Transverse colon (tissue), 4 donors: Measurements from ENCODE around the gene PFKFB3. TPM values are rescaled to one million over a fixed set of nuclear protein-coding genes. Genes with fewer than 3 reads are reported as not detected.

Source experiments
- DNase-seq: peaks from one replicate; pipeline ENCODE4 v3.0.0-alpha.2; 2019
- H3K27ac ChIP-seq, 4 donors: fragments of 200-600 bp; sonication (generic); 2 replicates each; pipeline ENCODE4 v1.5.1; 2016 to 2018; ENCODE audit warnings: inconsistent platforms in 4 of 4
- H3K27me3 ChIP-seq: fragments of 200-600 bp; sonication (generic); 2 replicates; pipeline ENCODE4 v1.5.1; 2017; ENCODE audit warnings: inconsistent platforms
- H3K36me3 ChIP-seq, 4 donors: fragments of 200-600 bp; sonication (generic); 2 replicates each; pipeline ENCODE4 v1.5.1; 2017 to 2019; ENCODE audit warnings: inconsistent platforms in 4 of 4
- H3K4me1 ChIP-seq, 4 donors: fragments of 200-600 bp; sonication (generic); 2 replicates each; pipeline ENCODE4 v1.5.1; 2017 to 2020; ENCODE audit warnings: inconsistent platforms in 4 of 4
- H3K4me3 ChIP-seq, 4 donors: fragments of 200-600 bp; sonication (generic); 1 replicate in 1 of 4; 2 replicates in 3 of 4; pipeline versions ENCODE4 v1.5.1 to v1.6.1; 2017 to 2019; ENCODE audit warnings: inconsistent platforms in 4 of 4
- H3K9me3 ChIP-seq, 2 donors: fragments of 200-600 bp; sonication (generic); 2 replicates each; pipeline ENCODE4 v1.5.1; 2017 to 2019; ENCODE audit warnings: inconsistent platforms in 2 of 2
- CTCF ChIP-seq, 5 experiments: fragments of 200-600 bp in 3 of 5; fragments of 450-650 bp in 2 of 5; sonication (generic) in 3 of 5; IDR thresholded peaks; 1 replicate in 2 of 5; 2 replicates in 3 of 5; pipeline ENCODE4 v1.5.1; 2016 to 2017; ENCODE audit warnings: antibody characterized with exemption in 5 of 5, inconsistent platforms in 3 of 5, mild to moderate bottlenecking in 2 of 5, moderate library complexity in 1 of 5
- EP300 ChIP-seq: sonication (generic); formaldehyde crosslinking; IDR thresholded peaks from one replicate; pipeline ENCODE4 v1.6.1; 2017; ENCODE audit warnings: antibody characterized with exemption, low read depth
- POLR2A ChIP-seq: fragments of 450-650 bp; IDR thresholded peaks from one replicate; pipeline ENCODE4 v1.6.1; 2016; ENCODE audit warnings: antibody characterized with exemption, mild to moderate bottlenecking, moderate library complexity
- POLR2AphosphoS5 ChIP-seq, 3 donors: sonication (generic); formaldehyde crosslinking; IDR thresholded peaks; one replicate each; pipeline ENCODE4 v1.6.1; 2016; ENCODE audit warnings: antibody characterized with exemption in 3 of 3
- WGBS, 2 donors: methylation state at CpG; one replicate each; pipeline ENCODE4 v1.1.5; 2018; ENCODE audit warnings: low coverage in 1 of 2; 5-methylcytosine and 5-hydroxymethylcytosine counted together
- in situ Hi-C, 4 donors: fragments of 200-750 bp; cut with MboI; loops; one replicate each; pipeline versions ENCODE4 v1.15.0 to v1.15.1; 2017; ENCODE audit warnings: low sequenced_read_pairs in 3 of 4, low pct_ligation_motif_present in 1 of 4, low pct_unique_long_range_greater_than_20kb in 1 of 4
- intact Hi-C: fragments of 100-400 bp; cut with DNase I; formaldehyde crosslinking; loops from one replicate; pipeline ENCODE4 v1.15.1; 2023; ENCODE audit warnings: low total_unique reads
- total RNA-seq, 4 donors: library from RNA; depleted of rRNA; stranded (reverse); fragments of >200 nt; gene quantifications; one replicate each; pipeline ENCODE4 v1.1.0, GENCODE V29; 2016

Gene PFKFB3
- total RNA-seq, 4 donors from 2014 or later, result 16.9 to 29.9 (median 20.2) TPM

GRCh38 chr10:6228010-6228511 lies 25.3 kb downstream of the PFKFB3 start:
- no peaks in the 10 kb centered on the region for H3K4me1 ChIP-seq
- in situ Hi-C loops, result loop anchor here in 2 of 4 donors (10.0 to 25.0 kb wide), 2 partner anchors 159 to 167 kb away; no protein-coding TSS in a partner anchor
- no peak for TF ChIP-seq POLR2A
- no peak for TF ChIP-seq EP300
- no peak for TF ChIP-seq POLR2AphosphoS5 (IDR thresholded peaks at IDR 0.05)
- no peak for TF ChIP-seq CTCF (IDR thresholded peaks at IDR 0.05)
- H3K9me3 ChIP-seq, result no peaks in the 10 kb centered on the region
- 80 to 91% methylated on average over 2 to 19 of the region's 20 CpGs for WGBS, 2 donors
- no peak overlapping the region for H3K27ac ChIP-seq
- H3K27me3 ChIP-seq, result no peaks in the 10 kb centered on the region
- DNase-seq, result no peak
- no peak overlapping the region for H3K4me3 ChIP-seq
- intact Hi-C loops, result no loop called here
- H3K36me3 ChIP-seq, result peaks cover 0 to 60% (median 18%) of the 10 kb centered on the region in 4 donors

- no peak for DNase-seq
- in situ Hi-C loops (loop anchor here in 2 of 4 donors (10.0 to 25.0 kb wide), 2 partner anchors 159 to 166 kb away; no protein-coding TSS in a partner anchor), intact Hi-C loops (no loop called here)
- Histone ChIP-seq H3K9me3 (no peaks in the 10 kb centered on the region), H3K4me1 (no peaks in the 10 kb centered on the region), H3K4me3 (no peak overlapping the region), H3K36me3 (peaks cover 0 to 59% (median 19%) of the 10 kb centered on the region in 4 donors), H3K27me3 (no peaks in the 10 kb centered on the region), H3K27ac (no peak overlapping the region)
- no peak for TF ChIP-seq POLR2AphosphoS5 (IDR thresholded peaks at IDR 0.05)
- no peak for TF ChIP-seq CTCF (IDR thresholded peaks at IDR 0.05)
- no peak for TF ChIP-seq EP300
- no peak for TF ChIP-seq POLR2A
- WGBS, 2 donors, result 73% methylated on average over 5 of the region's 5 CpGs; no CpG with 5 or more reads in 1 of the 2 donors
Observed at GRCh38 chr10:6228647-6229046, 25.9 kb downstream of the PFKFB3 start.

- peaks cover 0 to 59% (median 19%) of the 10 kb centered on the region in 4 donors for H3K36me3 ChIP-seq
- WGBS, 2 donors, result 92% methylated on average over 15 of the region's 15 CpGs; no CpG with 5 or more reads in 1 of the 2 donors
- H3K4me1 ChIP-seq, result no peaks in the 10 kb centered on the region
- H3K27me3 ChIP-seq, result no peaks in the 10 kb centered on the region
- TF ChIP-seq POLR2A (no peak), EP300 (no peak), CTCF (IDR thresholded peaks at IDR 0.05) (no peak), POLR2AphosphoS5 (IDR thresholded peaks at IDR 0.05) (no peak)
- no peaks in the 10 kb centered on the region for H3K9me3 ChIP-seq
- H3K4me3 ChIP-seq, result no peak overlapping the region
- in situ Hi-C loops, result loop anchor here in 2 of 4 donors (10.0 to 25.0 kb wide), 2 partner anchors 158 to 166 kb away; no protein-coding TSS in a partner anchor
- H3K27ac ChIP-seq, result no peak overlapping the region
- intact Hi-C loops, result no loop called here
- no peak for DNase-seq
Observed at GRCh38 chr10:6229290-6229689, 26.6 kb downstream of the PFKFB3 start.

- TF ChIP-seq POLR2A, result no peak
- TF ChIP-seq CTCF (IDR thresholded peaks at IDR 0.05), result no peak
- no peak for TF ChIP-seq POLR2AphosphoS5 (IDR thresholded peaks at IDR 0.05)
- TF ChIP-seq EP300, result no peak
- H3K27ac ChIP-seq, result no peak overlapping the region
- DNase-seq, result no peak
- H3K27me3 ChIP-seq, result no peaks in the 10 kb centered on the region
- intact Hi-C loops, result no loop called here
- no peaks in the 10 kb centered on the region for H3K4me1 ChIP-seq
- no peaks in the 10 kb centered on the region for H3K9me3 ChIP-seq
- in situ Hi-C loops, result loop anchor here in 2 of 4 donors (10.0 to 25.0 kb wide), 2 partner anchors 158 to 165 kb away; no protein-coding TSS in a partner anchor
- WGBS, 2 donors, result 95% methylated on average over 13 of the region's 13 CpGs; no CpG with 5 or more reads in 1 of the 2 donors
- no peak overlapping the region for H3K4me3 ChIP-seq
- peaks cover 0 to 55% (median 17%) of the 10 kb centered on the region in 4 donors for H3K36me3 ChIP-seq
Observed at GRCh38 chr10:6229746-6230145, 27.0 kb downstream of the PFKFB3 start.
